GM12873 (cell line): Measurements from ENCODE around the gene SPHK2.

Source experiments
- TF ChIP-seq, protein P1 (sequence below): IDR thresholded peaks from 2 replicates; pipeline ENCODE4 v1.5.1; 2012; ENCODE audit warnings: low read depth, mild to moderate bottlenecking, moderate library complexity, low read length, control low read depth; ENCODE audit not compliant: insufficient read depth; ENCODE audit errors: missing control alignments

Gene SPHK2

DNA sequence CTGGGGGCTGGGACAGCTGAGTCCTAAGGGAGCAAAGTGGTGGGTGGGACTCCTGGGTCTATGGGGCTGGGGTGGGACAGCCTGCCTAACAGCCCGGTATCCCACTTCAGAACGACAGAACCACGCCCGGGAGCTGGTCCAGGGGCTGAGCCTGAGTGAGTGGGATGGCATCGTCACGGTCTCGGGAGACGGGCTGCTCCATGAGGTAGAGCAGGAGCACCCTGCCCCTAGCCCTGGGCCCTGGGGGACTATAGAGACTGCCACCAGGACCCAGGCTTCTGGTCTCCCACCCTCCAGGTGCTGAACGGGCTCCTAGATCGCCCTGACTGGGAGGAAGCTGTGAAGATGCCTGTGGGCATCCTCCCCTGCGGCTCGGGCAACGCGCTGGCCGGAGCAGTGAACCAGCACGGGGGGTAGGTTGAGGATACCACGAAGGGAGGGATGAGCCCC is 8.6 kb downstream of the SPHK2 start:
- TF ChIP-seq, protein P1, sequence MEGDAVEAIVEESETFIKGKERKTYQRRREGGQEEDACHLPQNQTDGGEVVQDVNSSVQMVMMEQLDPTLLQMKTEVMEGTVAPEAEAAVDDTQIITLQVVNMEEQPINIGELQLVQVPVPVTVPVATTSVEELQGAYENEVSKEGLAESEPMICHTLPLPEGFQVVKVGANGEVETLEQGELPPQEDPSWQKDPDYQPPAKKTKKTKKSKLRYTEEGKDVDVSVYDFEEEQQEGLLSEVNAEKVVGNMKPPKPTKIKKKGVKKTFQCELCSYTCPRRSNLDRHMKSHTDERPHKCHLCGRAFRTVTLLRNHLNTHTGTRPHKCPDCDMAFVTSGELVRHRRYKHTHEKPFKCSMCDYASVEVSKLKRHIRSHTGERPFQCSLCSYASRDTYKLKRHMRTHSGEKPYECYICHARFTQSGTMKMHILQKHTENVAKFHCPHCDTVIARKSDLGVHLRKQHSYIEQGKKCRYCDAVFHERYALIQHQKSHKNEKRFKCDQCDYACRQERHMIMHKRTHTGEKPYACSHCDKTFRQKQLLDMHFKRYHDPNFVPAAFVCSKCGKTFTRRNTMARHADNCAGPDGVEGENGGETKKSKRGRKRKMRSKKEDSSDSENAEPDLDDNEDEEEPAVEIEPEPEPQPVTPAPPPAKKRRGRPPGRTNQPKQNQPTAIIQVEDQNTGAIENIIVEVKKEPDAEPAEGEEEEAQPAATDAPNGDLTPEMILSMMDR: no peak

GRCh38 chr19:48628486-48629296 is 9.4 kb downstream of the SPHK2 start:
- TF ChIP-seq, protein P1: no peak

DNA sequence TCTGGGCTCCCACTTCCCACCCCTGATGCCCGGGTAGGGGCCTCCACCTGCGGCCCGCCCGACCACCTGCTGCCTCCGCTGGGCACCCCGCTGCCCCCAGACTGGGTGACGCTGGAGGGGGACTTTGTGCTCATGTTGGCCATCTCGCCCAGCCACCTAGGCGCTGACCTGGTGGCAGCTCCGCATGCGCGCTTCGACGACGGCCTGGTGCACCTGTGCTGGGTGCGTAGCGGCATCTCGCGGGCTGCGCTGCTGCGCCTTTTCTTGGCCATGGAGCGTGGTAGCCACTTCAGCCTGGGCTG is 9.9 kb downstream of the SPHK2 start:
- TF ChIP-seq, protein P1: no peak

DNA sequence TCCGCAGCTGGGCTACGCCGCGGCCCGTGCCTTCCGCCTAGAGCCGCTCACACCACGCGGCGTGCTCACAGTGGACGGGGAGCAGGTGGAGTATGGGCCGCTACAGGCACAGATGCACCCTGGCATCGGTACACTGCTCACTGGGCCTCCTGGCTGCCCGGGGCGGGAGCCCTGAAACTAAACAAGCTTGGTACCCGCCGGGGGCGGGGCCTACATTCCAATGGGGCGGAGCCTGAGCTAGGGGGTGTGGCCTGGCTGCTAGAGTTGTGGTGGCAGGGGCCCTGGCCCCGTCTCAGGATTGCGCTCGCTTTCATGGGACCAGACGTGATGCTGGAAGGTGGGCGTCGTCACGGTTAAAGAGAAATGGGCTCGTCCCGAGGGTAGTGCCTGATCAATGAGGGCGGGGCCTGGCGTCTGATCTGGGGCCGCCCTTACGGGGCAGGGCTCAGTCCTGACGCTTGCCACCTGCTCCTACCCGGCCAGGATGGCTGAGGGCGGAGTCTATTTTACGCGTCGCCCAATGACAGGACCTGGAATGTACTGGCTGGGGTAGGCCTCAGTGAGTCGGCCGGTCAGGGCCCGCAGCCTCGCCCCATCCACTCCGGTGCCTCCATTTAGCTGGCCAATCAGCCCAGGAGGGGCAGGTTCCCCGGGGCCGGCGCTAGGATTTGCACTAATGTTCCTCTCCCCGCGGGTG is 10.4 kb downstream of the SPHK2 start:
- TF ChIP-seq, protein P1: no peak

- TF ChIP-seq, protein P1: no peak
These were observed 11.2 kb downstream of the SPHK2 start for GRCh38 chr19:48630296-48631063.

DNA sequence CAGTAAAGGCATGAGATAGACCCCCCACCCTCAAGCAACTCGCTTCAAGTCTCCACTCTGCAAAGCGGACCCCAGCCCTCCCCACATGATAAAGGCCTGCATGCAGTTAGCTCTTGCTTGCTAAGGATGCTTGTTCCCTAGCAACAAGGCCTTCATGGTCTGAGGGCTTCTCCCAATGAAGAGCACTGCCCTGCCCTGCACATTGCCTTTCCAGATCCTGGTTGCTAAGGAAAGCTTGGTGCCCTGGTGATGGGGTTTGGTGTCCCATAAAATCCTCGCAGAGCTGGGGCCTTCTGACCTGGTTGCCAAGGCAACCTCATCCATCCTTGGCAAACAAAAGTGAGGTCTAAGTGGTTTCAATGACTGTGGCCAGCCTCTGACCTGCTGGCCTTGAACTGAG is 11.9 kb downstream of the SPHK2 start:
- TF ChIP-seq, protein P1: no peak

DNA sequence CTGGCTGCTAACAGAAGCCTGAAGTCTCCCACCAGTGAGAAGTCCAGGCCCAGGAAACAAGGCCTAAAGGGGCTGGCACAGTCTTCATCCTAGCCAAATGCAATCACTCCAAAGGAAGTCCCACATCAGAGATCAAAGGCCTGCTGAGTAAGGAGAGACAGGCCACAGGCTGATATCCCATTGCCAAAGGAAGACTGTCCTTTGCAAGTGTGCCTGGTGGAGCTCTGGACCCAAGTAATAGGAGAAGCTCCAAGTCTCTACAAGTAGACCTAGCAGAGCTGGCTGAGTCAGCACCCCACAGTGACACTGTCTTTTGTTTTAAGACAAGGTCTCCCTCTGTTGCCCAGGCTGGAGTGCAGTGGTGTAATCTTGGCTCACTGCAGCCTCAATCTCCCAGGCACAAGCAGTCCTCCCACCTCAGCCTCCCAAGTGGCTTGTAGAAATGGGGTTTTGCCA is 13.4 kb downstream of the SPHK2 start:
- TF ChIP-seq, protein P1: no peak
